ENCODE results near the gene PTPRN2. TPM values are rescaled to one million over a fixed set of nuclear protein-coding genes. Genes with fewer than 3 reads are reported as not detected.

The PTPRN2 gene
- total RNA-seq, 1 experiment from 2014 or later: not detected

DNA sequence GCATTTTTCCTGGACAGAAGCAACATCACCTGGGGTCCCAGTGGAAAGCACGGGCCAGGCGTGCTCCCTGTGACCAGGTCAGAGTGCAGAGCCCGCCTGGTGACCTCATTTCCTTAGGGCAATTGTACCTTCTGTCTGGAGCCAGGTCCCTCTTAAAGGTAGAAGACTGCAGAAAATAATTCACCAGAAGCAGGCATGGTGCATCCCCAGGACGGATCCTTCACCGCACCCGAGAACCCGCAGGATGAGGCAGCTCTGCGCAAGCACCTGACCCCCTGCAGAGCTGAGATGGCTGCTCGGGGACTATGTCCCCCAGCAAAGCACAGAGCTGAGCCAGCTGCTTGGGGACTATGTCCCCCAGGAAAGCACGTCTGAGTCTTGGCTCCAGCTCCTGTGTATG lies 557.6 kb downstream of the PTPRN2 start:
- peaks cover 98% of the 10 kb centered on the region for H3K27me3 ChIP-seq (ENCODE audit: insufficient read depth, low read depth)
- ChIA-PET CTCF (no interaction called here), POLR2A (ENCODE audit: unreplicated experiment) (no interaction called here)
- no peaks in the 10 kb centered on the region for H3F3A ChIP-seq (ENCODE audit: insufficient read depth, low read depth)
- TF ChIP-seq, protein P1, sequence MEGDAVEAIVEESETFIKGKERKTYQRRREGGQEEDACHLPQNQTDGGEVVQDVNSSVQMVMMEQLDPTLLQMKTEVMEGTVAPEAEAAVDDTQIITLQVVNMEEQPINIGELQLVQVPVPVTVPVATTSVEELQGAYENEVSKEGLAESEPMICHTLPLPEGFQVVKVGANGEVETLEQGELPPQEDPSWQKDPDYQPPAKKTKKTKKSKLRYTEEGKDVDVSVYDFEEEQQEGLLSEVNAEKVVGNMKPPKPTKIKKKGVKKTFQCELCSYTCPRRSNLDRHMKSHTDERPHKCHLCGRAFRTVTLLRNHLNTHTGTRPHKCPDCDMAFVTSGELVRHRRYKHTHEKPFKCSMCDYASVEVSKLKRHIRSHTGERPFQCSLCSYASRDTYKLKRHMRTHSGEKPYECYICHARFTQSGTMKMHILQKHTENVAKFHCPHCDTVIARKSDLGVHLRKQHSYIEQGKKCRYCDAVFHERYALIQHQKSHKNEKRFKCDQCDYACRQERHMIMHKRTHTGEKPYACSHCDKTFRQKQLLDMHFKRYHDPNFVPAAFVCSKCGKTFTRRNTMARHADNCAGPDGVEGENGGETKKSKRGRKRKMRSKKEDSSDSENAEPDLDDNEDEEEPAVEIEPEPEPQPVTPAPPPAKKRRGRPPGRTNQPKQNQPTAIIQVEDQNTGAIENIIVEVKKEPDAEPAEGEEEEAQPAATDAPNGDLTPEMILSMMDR (conservative IDR thresholded peaks at IDR 0.05): no peak
- TF ChIP-seq EZH2 (IDR thresholded peaks at IDR 0.05; ENCODE audit: low read depth): no peak
- H3K4me2 ChIP-seq: no peak overlapping the region
- no peak for DNase-seq
- H3K4me1 ChIP-seq (replicated peaks; ENCODE audit: insufficient read depth): no peaks in the 10 kb centered on the region
- no peaks in the 10 kb centered on the region for H3K79me2 ChIP-seq (ENCODE audit: low read depth)
- no peaks in the 10 kb centered on the region for H3K9me2 ChIP-seq (ENCODE audit: insufficient read depth)
- intact Hi-C loops (cut with micrococcal nuclease; ENCODE audit: unreplicated experiment): no loop called here
- H4K20me1 ChIP-seq (ENCODE audit: insufficient read depth): no peaks in the 10 kb centered on the region
- H3K4me3 ChIP-seq: no peak overlapping the region
- no peaks in the 10 kb centered on the region for H3K36me3 ChIP-seq (ENCODE audit: low read depth)
- BruUV-seq (replicated peaks): no TSS peak
- H3K9me3 ChIP-seq (ENCODE audit: insufficient read depth, low read depth): no peaks in the 10 kb centered on the region
- H2AFZ ChIP-seq: no peak overlapping the region
- no peak overlapping the region for H3K27ac ChIP-seq

DNA sequence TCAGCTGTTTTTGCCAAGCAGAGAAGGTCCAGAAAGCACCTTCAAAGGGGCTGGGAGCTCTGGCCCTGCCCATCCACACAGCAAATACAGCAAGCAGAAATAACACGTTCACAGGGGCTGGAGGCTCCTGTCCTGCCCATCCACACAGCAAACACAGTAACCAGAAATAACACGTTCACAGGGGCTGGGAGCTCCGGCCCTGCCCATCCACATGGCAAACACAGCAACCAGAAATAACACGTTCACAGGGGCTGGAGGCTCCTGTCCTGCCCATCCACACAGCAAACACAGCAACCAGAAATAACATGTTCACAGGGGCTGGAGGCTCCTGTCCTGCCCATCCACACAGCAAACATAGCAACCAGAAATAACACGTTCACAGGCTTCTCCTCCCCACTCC lies 558.1 kb downstream of the PTPRN2 start:
- BruUV-seq (replicated peaks): no TSS peak
- no peak for TF ChIP-seq EZH2 (IDR thresholded peaks at IDR 0.05; ENCODE audit: low read depth)
- TF ChIP-seq, protein P1 (conservative IDR thresholded peaks at IDR 0.05): no peak
- Histone ChIP-seq H3K9me2 (ENCODE audit: insufficient read depth) (no peaks in the 10 kb centered on the region), H3K9me3 (ENCODE audit: insufficient read depth, low read depth) (no peaks in the 10 kb centered on the region), H3K4me3 (no peak overlapping the region), H3K79me2 (ENCODE audit: low read depth) (no peaks in the 10 kb centered on the region), H3K36me3 (ENCODE audit: low read depth) (no peaks in the 10 kb centered on the region), H3K27ac (no peak overlapping the region), H3K27me3 (ENCODE audit: insufficient read depth, low read depth) (peaks cover 98% of the 10 kb centered on the region), H3K4me1 (replicated peaks; ENCODE audit: insufficient read depth) (no peaks in the 10 kb centered on the region), H3F3A (ENCODE audit: insufficient read depth, low read depth) (no peaks in the 10 kb centered on the region), H3K4me2 (no peak overlapping the region), H4K20me1 (ENCODE audit: insufficient read depth) (no peaks in the 10 kb centered on the region), H2AFZ (no peak overlapping the region)
- intact Hi-C loops (cut with micrococcal nuclease; ENCODE audit: unreplicated experiment): no loop called here
- DNase-seq: no peak
- ChIA-PET CTCF (no interaction called here), POLR2A (ENCODE audit: unreplicated experiment) (no interaction called here)

DNA sequence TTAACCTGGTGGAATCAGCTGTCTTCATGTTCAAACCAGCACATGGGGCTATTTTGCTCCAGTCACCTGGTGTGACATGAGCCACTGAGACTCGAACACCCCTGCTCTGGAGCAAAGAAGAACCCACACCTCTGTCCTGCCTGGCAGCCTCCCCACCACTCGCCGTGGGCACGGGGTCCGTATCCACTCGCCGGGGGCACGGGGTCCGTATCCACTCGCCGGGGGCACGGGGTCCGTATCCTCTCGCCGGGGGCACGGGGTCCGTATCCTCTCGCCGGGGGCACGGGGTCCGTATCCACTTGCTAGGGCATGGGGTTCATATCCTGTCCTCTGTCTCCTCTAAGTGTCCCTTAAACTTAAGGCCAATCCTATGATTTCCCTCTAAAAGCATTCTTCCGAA lies 558.7 kb downstream of the PTPRN2 start:
- no peak overlapping the region for H3K4me3 ChIP-seq
- no peaks in the 10 kb centered on the region for H3K9me2 ChIP-seq (ENCODE audit: insufficient read depth)
- intact Hi-C loops (cut with micrococcal nuclease; ENCODE audit: unreplicated experiment): no loop called here
- CTCF ChIA-PET: no interaction called here
- no peak overlapping the region for H2AFZ ChIP-seq
- H3K79me2 ChIP-seq (ENCODE audit: low read depth): no peaks in the 10 kb centered on the region
- H3K27me3 ChIP-seq (ENCODE audit: insufficient read depth, low read depth): peaks cover 100% of the 10 kb centered on the region
- H4K20me1 ChIP-seq (ENCODE audit: insufficient read depth): no peaks in the 10 kb centered on the region
- BruUV-seq (replicated peaks): no TSS peak
- TF ChIP-seq, protein P1 (conservative IDR thresholded peaks at IDR 0.05): no peak
- no peak for TF ChIP-seq EZH2 (IDR thresholded peaks at IDR 0.05; ENCODE audit: low read depth)
- no peaks in the 10 kb centered on the region for H3F3A ChIP-seq (ENCODE audit: insufficient read depth, low read depth)
- no peaks in the 10 kb centered on the region for H3K36me3 ChIP-seq (ENCODE audit: low read depth)
- DNase-seq: no peak
- no peak overlapping the region for H3K4me2 ChIP-seq
- POLR2A ChIA-PET (ENCODE audit: unreplicated experiment): no interaction called here
- no peak overlapping the region for H3K27ac ChIP-seq
- H3K9me3 ChIP-seq (ENCODE audit: insufficient read depth, low read depth): no peaks in the 10 kb centered on the region
- no peaks in the 10 kb centered on the region for H3K4me1 ChIP-seq (replicated peaks; ENCODE audit: insufficient read depth)

Data from PC-9 (cell line).